Heart right ventricle (tissue), 16 donors: ENCODE data around the gene BTBD7. TPM values are rescaled to one million over a fixed set of nuclear protein-coding genes. Genes with fewer than 3 reads are reported as not detected.

Experiments
- ATAC-seq, 8 donors: fragments of 200-7000 bp; cut with Tn5 transposase; one replicate each; pipeline ENCODE4 v1.9.1; 2020; ENCODE audit warnings: mild to moderate bottlenecking in 8 of 8, moderate library complexity in 8 of 8, moderate number of reproducible peaks in 1 of 8
- DNase-seq, 2 donors: peaks; one replicate each; pipeline ENCODE4 v3.0.0-alpha.2; 2020
- H3K27ac ChIP-seq, 10 donors: fragments of 200-600 bp; sonication (generic) in 2 of 10; one replicate each; pipeline versions ENCODE4 v1.5.0 to v1.8.0; 2020 to 2022; ENCODE audit warnings: mild to moderate bottlenecking in 3 of 10
- H3K27me3 ChIP-seq, 7 donors: fragments of 200-600 bp; one replicate each; pipeline ENCODE4 v1.8.0; 2021 to 2022; ENCODE audit warnings: mild to moderate bottlenecking in 2 of 7
- H3K36me3 ChIP-seq, 9 donors: fragments of 200-600 bp; sonication (generic) in 1 of 9; one replicate each; pipeline versions ENCODE4 v1.5.0 to v1.8.0; 2020 to 2022; ENCODE audit warnings: mild to moderate bottlenecking in 2 of 9
- H3K4me1 ChIP-seq, 9 donors: fragments of 200-600 bp; sonication (generic) in 1 of 9; one replicate each; pipeline versions ENCODE4 v1.5.0 to v1.8.0; 2020 to 2022; ENCODE audit warnings: mild to moderate bottlenecking in 4 of 9
- H3K4me3 ChIP-seq, 10 donors: fragments of 200-600 bp; sonication (generic) in 2 of 10; one replicate each; pipeline versions ENCODE4 v1.5.0 to v1.8.0; 2020 to 2022; ENCODE audit warnings: mild to moderate bottlenecking in 7 of 10, moderate library complexity in 2 of 10
- H3K9me3 ChIP-seq, 11 donors: fragments of 200-600 bp in 10 of 11; sonication (generic) in 2 of 11; one replicate each; pipeline versions ENCODE4 v1.5.0 to v1.8.0; 2013 to 2022; ENCODE audit warnings: mild to moderate bottlenecking in 2 of 11, control low read depth in 1 of 11, moderate library complexity in 1 of 11
- CTCF ChIP-seq, 9 donors: fragments of 200-600 bp; sonication (generic) in 2 of 9; IDR thresholded peaks; one replicate each; pipeline versions ENCODE4 v1.5.0 to v1.8.0; 2021 to 2022; ENCODE audit warnings: antibody characterized with exemption in 9 of 9, mild to moderate bottlenecking in 5 of 9, moderate library complexity in 1 of 9
- WGBS, 2 donors: extraction: QIAGEN DNeasy Blood & Tissue Kit; methylation state at CpG; one replicate each; pipeline ENCODE4 v1.1.7; 2013; ENCODE audit warnings: inconsistent platforms in 1 of 2; 5-methylcytosine and 5-hydroxymethylcytosine counted together
- intact Hi-C, 10 donors: fragments of 100-400 bp; cut with DNase I; formaldehyde crosslinking; loops; one replicate each; pipeline versions ENCODE4 v1.11.1 to v1.14.2; 2022
- polyA plus RNA-seq, 2 donors: library from polyadenylated mRNA; stranded (reverse); fragments of 200-250 nt; gene quantifications; one replicate each; pipeline ENCODE4 v1.2.3, GENCODE V29; 2013
- total RNA-seq, 10 donors: library from RNA; stranded (reverse); fragmentation: NEBNext Ultra II Directional in 3 of 10; extraction: Animal tissue kit (Norgen Biotek cat#: 25700) in 3 of 10; gene quantifications; one replicate each; pipeline versions ENCODE4 v1.2.1 to v1.2.4, GENCODE V29; 2021 to 2023
- donor health status: Arrhythmogenic right ventricular cardiomyopathy.
- donor health status: ischemic (EF 13 %, LVEDD 7.1; RV severe dilation, severe dysfunction).
- donor health status: healthy with polysubstance abuse.
- donor health status: DM: no; HTN: yes; CAD: no.
- donor health status: DM: no; HTN: no; CAD: no.
- donor health status: ischemic (EF 25% LVEDD 6.9; RV normal size, moderate dysfunction).
- donor health status: ischemic (EF 25% LVEDD 5.7; RV mildly dilated, moderate dysfunction).
- donor health status: healthy.
- donor health status: DM: yes; HTN: yes; CAD: no.
- donor health status: Ischemic cardiomyopathy.
- donor health status: ischemic (EF 35%, LVEDD 5.7; RV mildly dilated, moderate dysfunction).
- donor health status: nonischemic (EF 11% LVEDD 7.7; RV severe dilation, severe dysfunction).
- donor health status: DM: yes; HTN: yes; CAD: no.
- donor health status: PGD.
- donor health status: ischemic (EF 29% LVEDD 5.4; RV normal size, mild dysfunction).
- donor health status: nonischemic (EF 23%, LVEDD 6.1; RV moderate dilation, normal function).

The BTBD7 gene
- total and polyA plus RNA-seq, 12 donors, result 3.6 to 33.6 (median 22.1) TPM

GRCh38 chr14:93276031-93276716 is 56.7 kb downstream of the BTBD7 start:
- Histone ChIP-seq H3K4me3 (no peak overlapping the region), H3K36me3 (peaks cover 0 to 28% (median 0%) of the 10 kb centered on the region in 9 donors), H3K9me3 (no peaks in the 10 kb centered on the region), H3K27me3 (no peaks in the 10 kb centered on the region), H3K4me1 (peaks cover 0 to 11% (median 5%) of the 10 kb centered on the region in 9 donors), H3K27ac (no peak overlapping the region)
- ATAC-seq (no peak), DNase-seq (no peak)
- WGBS, 2 donors, result 96 to 97% methylated on average over 3 of the region's 3 CpGs
- TF ChIP-seq CTCF (IDR thresholded peaks at IDR 0.05), result no peak
- intact Hi-C loops, result no loop called here

GRCh38 chr14:93274055-93274806 is 58.6 kb downstream of the BTBD7 start:
- DNase-seq (no peak), ATAC-seq (no peak)
- Histone ChIP-seq H3K36me3 (peaks cover 0 to 28% (median 0%) of the 10 kb centered on the region in 9 donors), H3K4me3 (no peak overlapping the region), H3K9me3 (no peaks in the 10 kb centered on the region), H3K27me3 (no peaks in the 10 kb centered on the region), H3K27ac (no peak overlapping the region), H3K4me1 (peaks cover 0 to 30% (median 13%) of the 10 kb centered on the region in 9 donors)
- intact Hi-C loops, result no loop called here
- TF ChIP-seq CTCF (IDR thresholded peaks at IDR 0.05), result no peak
- WGBS, 2 donors, result 95 to 97% methylated on average over 3 of the region's 3 CpGs

- intact Hi-C loops, result no loop called here
- TF ChIP-seq CTCF (IDR thresholded peaks at IDR 0.05), result no peak
- Histone ChIP-seq H3K4me3 (no peak overlapping the region), H3K27ac (no peak overlapping the region), H3K36me3 (peaks cover 0 to 9% (median 0%) of the 10 kb centered on the region in 9 donors), H3K27me3 (no peaks in the 10 kb centered on the region), H3K9me3 (no peaks in the 10 kb centered on the region), H3K4me1 (peaks cover 0 to 31% (median 13%) of the 10 kb centered on the region in 9 donors)
- DNase-seq (no peak), ATAC-seq (no peak)
- 31 to 36% methylated on average over 6 of the region's 6 CpGs for WGBS, 2 donors
Observed at GRCh38 chr14:93271111-93271510, 61.7 kb downstream of the BTBD7 start.

GRCh38 chr14:93269341-93270068 is 63.3 kb downstream of the BTBD7 start:
- H3K36me3 ChIP-seq, result peaks cover 0 to 12% (median 0%) of the 10 kb centered on the region in 9 donors
- TF ChIP-seq CTCF (IDR thresholded peaks at IDR 0.05), result no peak
- peaks cover 0 to 31% (median 13%) of the 10 kb centered on the region in 9 donors for H3K4me1 ChIP-seq
- H3K4me3 ChIP-seq, result no peak overlapping the region
- no peak overlapping the region for H3K27ac ChIP-seq
- H3K27me3 ChIP-seq, result no peaks in the 10 kb centered on the region
- 81 to 83% methylated on average over 10 of the region's 10 CpGs for WGBS, 2 donors
- ATAC-seq (peak in 4 of 8 donors; percentile 33 to 74 (median 66)), DNase-seq (no peak)
- intact Hi-C loops, result no loop called here
- H3K9me3 ChIP-seq, result no peaks in the 10 kb centered on the region
